ENCODE measurements around the gene CNOT8.
A peak's percentile ranks its signal among the peaks of the same experiment; 100 is the strongest.

Gene CNOT8

GRCh38 chr5:154836225-154836624, 22.2 kb upstream of the CNOT8 start:
- no peak for FAIRE-seq

- no peak for FAIRE-seq
Observed at GRCh38 chr5:154837009-154837901, 21.2 kb upstream of the CNOT8 start.

GRCh38 chr5:154840435-154841272, 17.8 kb upstream of the CNOT8 start:
- FAIRE-seq: no peak

GRCh38 chr5:154841273-154841661, 17.2 kb upstream of the CNOT8 start:
- no peak for FAIRE-seq

- FAIRE-seq: no peak
Observed at GRCh38 chr5:154842689-154843530, 15.5 kb upstream of the CNOT8 start.

- no peak for FAIRE-seq
Observed at GRCh38 chr5:154844809-154845208, 13.6 kb upstream of the CNOT8 start.

GRCh38 chr5:154849264-154849785, 9.1 kb upstream of the CNOT8 start:
- FAIRE-seq: no peak

GRCh38 chr5:154849791-154850201, 8.6 kb upstream of the CNOT8 start:
- no peak for FAIRE-seq

GRCh38 chr5:154850255-154851062, 8.0 kb upstream of the CNOT8 start, which contains the start of gene FAXDC2:
FAXDC2 (minus strand) TSS chr5:154850603; CDS start chr5:154838178, 12,425 bp downstream.
- FAIRE-seq: no peak

GRCh38 chr5:154851351-154851750, 7.1 kb upstream of the CNOT8 start:
- no peak for FAIRE-seq

GRCh38 chr5:154857530-154858296, 714 bp upstream of the CNOT8 start:
- peak; percentile 60 for FAIRE-seq

GRCh38 chr5:154858972-154859871, 795 bp downstream of the CNOT8 start:
- no peak for FAIRE-seq

- FAIRE-seq: no peak
Observed at GRCh38 chr5:154860123-154860522, 1.7 kb downstream of the CNOT8 start.

GRCh38 chr5:154860765-154861164, 2.3 kb downstream of the CNOT8 start:
- no peak for FAIRE-seq

- no peak for FAIRE-seq
Observed at GRCh38 chr5:154861946-154862345, 3.5 kb downstream of the CNOT8 start.

- FAIRE-seq: no peak
Observed at GRCh38 chr5:154862766-154863165, 4.3 kb downstream of the CNOT8 start.

- FAIRE-seq: no peak
Observed at GRCh38 chr5:154863291-154864080, 5.1 kb downstream of the CNOT8 start.

GRCh38 chr5:154865466-154866184, 7.2 kb downstream of the CNOT8 start:
- no peak for FAIRE-seq

All from G401.6 (cell line).